OCI-M1 (cell line): ENCODE data around the gene DDX46.
"Not testable (repeated sequence)": the region's sequence is repeated elsewhere in the genome, so short reads cannot be mapped to it uniquely, and the experiment has no call there.

Source experiments
- DNase-seq: peaks from one replicate; lab custom pipeline; 2025; lab: John Stamatoyannopoulos, UW

The DDX46 gene

GRCh38 chr5:134845335-134845851, 86.8 kb downstream of the DDX46 start:
- no peak for DNase-seq

GRCh38 chr5:134845852-134846640, 87.5 kb downstream of the DDX46 start, which contains the start of gene C5orf24:
C5orf24 (plus strand) TSS chr5:134845968; CDS start chr5:134854901, 8,933 bp downstream.
- DNase-seq, result peak; percentile 97

- DNase-seq, result peak; percentile 77
Observed at GRCh38 chr5:134846641-134846960, 88.0 kb downstream of the DDX46 start.

DNA sequence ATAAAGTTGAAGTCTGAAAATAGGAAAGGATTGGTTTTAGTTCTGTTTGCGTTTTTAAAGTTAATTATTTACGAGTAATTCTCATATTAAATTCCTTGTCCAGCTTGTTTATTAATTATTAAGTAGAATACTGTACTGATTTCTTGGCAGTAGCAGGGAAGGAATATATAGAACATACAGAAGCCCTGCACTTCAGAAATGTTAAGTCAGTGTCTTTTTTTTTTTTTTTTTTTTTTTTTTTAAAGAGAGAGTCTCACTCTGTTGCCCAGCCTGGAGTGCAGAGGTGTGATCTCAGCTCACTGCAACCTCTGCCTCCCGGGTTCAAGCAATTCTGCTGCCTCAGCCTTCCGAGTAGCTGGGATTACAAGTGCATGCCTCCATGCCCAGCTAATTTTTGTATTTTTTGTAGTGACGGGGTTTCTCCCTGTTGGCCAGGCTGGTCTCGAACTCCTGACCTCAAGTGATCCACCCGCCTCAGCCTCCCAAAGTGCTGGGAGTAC, 90.9 kb downstream of the DDX46 start:
- DNase-seq, result not testable (repeated sequence)

DNA sequence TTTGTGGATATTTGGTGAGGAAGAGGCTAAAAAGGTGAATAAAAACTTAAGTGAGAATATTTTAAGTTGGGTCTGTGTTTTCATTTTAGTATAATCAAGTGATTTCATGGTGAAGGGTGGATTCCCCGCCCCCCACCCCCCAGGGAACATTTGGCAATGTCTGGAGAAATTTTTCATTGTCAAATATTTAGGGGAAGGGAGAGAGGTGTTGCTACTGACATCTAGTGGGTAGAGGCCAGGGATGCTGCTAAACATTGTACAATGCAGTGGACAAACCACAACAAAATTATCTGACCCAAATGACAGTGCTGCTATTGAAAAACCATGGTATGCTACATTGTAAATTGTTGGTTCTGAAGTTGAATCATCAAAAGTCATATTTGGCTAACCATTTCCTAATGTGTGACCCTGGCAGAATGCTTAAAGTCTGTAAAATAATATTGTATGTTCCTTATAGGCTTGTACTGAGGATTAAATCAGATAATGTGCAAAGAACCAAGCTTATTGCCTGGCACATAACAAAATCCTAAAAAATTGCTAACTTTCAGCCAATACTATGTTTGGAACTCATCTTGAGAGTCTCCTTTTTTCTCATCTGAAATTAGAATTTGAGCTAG, 92.8 kb downstream of the DDX46 start:
- peak; percentile 74 for DNase-seq

DNA sequence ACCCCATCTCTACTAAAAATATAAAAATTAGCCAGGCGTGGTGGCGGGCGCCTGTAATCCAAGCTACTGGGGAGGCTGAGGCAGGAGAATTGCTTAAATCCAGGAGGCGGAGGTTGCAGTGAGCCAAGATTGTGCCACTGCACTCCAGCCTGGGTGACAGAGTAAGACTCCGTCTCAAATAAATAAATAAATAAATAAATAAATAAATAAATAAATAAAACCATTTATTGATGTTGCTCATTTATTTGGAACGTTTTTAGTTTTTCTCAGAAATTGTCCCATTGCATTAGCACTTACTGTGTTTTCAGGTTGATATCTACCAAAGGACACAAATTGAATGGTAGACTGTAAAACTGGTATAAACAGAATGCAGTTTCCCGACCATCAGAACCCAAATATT, 97.9 kb downstream of the DDX46 start:
- not testable (repeated sequence) for DNase-seq

GRCh38 chr5:134857401-134857800, 98.8 kb downstream of the DDX46 start:
- no peak for DNase-seq

DNA sequence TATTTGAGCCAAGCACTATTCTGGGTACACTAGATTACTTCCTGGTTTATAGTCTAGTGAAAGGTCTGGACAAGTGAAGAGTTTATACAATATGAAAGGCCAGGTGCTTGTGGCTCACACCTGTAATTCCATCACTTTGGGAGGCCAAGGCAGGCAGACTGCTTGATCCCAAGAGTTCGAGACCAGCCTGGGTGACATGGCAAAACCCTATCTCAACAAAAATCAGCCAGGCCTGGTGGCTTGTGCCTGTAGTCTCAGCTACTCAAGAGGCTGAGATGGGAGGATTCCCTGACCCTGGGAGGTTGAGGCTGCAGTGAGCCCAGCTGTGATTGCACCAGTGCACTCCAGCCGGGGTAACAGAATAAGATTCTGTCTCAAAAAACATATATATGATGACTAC, 106.1 kb downstream of the DDX46 start:
- DNase-seq, result no peak

DNA sequence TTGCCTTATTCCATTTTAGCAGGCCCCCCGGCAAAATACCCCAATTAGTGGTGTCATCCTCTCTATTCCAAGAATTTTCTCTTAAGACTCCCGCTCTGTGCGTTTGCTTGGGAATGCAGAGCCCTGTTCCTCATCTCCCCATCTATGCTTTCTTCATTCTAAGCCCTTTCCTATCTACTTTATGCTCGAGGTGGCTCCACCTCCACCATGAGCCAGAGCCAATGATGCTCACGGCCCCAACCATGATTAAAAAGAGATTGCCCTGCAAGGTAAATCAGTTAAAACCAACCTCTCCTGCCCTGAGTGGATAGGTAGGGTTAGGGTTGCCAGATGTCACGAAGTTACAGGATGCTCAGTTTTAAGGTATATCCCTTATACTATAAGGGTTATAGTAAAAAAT, 114.9 kb downstream of the DDX46 start:
- peak; percentile 47 for DNase-seq

DNA sequence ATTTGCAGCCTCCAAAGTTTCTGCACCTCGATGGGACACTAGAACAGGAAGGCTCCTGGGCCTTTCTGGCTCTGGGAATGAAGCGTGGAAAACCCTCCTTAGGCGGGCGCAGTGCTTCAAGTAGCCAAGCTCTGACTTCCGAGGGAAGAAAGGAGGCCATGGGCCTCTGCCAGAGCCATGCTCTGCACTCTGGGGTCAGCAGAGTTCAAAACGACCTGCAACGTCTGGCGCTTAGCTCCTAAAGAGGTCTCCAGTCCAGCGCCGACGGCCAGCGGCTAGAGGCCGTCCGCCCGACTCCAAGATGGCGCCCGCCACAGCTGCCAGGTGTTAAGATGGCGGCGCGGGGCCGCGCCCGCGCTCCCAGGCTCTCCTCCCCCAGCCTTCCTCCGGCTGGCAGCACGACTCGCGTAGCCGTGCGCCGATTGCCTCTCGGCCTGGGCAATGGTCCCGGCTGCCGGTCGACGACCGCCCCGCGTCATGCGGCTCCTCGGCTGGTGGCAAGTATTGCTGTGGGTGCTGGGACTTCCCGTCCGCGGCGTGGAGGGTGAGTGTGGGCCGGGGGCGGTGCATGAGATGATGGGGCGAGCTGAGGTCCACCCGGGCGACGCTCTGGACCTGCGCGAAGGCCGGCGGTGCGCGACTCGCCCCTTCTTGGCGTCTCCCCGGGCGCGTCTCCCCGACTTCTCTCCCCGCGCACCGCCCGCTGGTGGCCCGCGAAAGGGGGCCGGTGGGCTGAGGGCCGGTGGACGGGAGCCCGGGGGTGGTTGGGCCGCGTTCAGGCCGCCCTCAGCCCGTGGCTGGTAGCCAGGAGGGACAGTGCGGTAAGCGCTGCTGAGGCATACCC, 115.6 kb downstream of the DDX46 start, which contains the start of gene TXNDC15:
Gene TXNDC15 (plus strand): TSS at position 385 of the 844 bp plus-strand sequence. CDS start 57 bp downstream, at position 442.
- peak; percentile 91 for DNase-seq

GRCh38 chr5:134874831-134875655, 116.5 kb downstream of the DDX46 start:
- DNase-seq, result peak; percentile 73

DNA sequence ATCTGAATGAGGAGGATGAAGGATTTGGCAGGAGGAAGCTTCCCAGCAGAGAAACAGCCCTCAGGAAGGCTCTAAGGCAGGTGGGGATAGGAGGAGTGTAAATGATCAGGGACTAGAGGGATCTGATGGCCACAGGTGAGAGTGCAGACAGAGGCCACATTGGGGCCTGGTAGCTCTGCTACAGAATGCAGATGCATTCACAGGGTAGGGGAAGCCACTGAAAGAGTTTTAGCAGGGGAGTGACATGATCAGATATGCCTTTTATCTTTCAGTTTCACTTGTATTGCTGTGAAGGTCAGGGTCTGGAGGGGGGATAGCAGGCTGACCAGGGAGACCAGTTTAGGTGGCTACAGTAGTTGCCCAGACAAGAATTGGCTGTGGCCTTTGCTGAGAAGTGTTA, 118.6 kb downstream of the DDX46 start:
- DNase-seq, result peak; percentile 79

- DNase-seq, result no peak
Observed at GRCh38 chr5:134878403-134878802, 119.8 kb downstream of the DDX46 start.

DNA sequence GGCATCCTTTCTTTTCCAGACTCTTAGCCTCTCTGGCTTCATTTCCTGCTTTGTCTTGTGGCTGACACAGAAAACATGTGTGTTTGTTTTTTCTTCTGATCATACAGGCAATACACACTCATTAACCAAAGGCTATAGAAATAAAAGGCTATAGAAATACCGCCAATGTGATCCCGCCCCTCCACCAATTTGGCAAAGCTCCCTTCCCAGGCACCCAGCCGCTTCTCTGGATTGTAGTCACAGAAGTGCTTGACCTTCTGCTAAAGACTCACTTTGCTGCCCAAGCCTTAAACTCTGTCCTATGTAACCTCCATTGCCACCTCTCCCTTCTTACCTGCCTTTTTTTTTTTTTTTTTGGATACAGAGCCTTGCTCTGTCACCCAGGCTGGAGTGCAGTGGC, 120.9 kb downstream of the DDX46 start:
- DNase-seq, result no peak
